ENCODE results near the gene CACNA1G.

Gene CACNA1G

DNA sequence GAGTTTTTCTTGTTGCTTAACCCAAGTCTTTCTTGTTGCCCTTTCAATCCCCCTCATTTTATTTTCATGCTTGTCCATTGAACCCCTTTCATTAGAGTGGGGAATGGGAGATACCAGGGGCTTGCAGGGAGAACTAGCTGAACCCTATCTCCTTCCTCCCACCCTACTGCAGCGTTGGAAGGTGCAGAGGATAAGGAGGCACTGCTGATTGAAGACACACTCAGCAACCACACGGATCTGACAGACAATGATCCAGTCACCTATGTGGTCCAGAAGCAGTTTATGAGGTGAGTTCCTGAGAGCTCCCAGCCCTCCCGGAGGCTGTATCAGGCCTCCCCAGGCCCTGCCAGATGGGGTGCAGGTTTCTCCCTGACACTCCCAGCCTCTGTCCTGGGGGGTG, 114.7 kb downstream of the CACNA1G start:
- Histone ChIP-seq H3K4me1 (ENCODE audit: control insufficient read depth in 1 of 2, insufficient read depth in 1 of 2, low read depth in 1 of 2, low read length in 1 of 2) (no peaks in the 10 kb centered on the region), H3K4me3 (ENCODE audit: low read depth in 1 of 2, low read length in 1 of 2) (no peak overlapping the region), H3K9me3 (no peaks in the 10 kb centered on the region), H3K36me3 (no peaks in the 10 kb centered on the region), H3K27me3 (peaks cover 5% of the 10 kb centered on the region), H3K27ac (no peak overlapping the region)
- TF ChIP-seq, protein P1, sequence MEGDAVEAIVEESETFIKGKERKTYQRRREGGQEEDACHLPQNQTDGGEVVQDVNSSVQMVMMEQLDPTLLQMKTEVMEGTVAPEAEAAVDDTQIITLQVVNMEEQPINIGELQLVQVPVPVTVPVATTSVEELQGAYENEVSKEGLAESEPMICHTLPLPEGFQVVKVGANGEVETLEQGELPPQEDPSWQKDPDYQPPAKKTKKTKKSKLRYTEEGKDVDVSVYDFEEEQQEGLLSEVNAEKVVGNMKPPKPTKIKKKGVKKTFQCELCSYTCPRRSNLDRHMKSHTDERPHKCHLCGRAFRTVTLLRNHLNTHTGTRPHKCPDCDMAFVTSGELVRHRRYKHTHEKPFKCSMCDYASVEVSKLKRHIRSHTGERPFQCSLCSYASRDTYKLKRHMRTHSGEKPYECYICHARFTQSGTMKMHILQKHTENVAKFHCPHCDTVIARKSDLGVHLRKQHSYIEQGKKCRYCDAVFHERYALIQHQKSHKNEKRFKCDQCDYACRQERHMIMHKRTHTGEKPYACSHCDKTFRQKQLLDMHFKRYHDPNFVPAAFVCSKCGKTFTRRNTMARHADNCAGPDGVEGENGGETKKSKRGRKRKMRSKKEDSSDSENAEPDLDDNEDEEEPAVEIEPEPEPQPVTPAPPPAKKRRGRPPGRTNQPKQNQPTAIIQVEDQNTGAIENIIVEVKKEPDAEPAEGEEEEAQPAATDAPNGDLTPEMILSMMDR (IDR thresholded peaks at IDR 0.05), result no peak

DNA sequence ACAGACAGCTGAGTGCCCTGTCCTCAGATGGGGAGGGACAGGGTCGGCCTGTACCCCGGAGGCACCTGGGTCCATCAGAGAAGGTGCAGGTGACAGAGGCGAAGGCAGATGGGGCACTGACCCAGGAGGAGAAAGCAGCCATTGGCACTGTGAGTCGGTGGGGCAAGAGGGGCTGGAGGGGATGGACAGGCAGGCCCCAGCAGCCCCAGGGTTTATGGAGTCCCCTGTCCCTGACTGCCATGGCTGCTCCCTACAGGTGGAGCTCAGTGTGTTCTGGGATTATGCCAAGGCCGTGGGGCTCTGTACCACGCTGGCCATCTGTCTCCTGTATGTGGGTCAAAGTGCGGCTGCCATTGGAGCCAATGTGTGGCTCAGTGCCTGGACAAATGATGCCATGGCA, 115.1 kb downstream of the CACNA1G start:
- H3K4me3 ChIP-seq (ENCODE audit: low read depth in 1 of 2, low read length in 1 of 2), result no peak overlapping the region
- TF ChIP-seq, protein P1 (IDR thresholded peaks at IDR 0.05), result no peak
- H3K27ac ChIP-seq, result no peak overlapping the region
- no peaks in the 10 kb centered on the region for H3K4me1 ChIP-seq (ENCODE audit: control insufficient read depth in 1 of 2, insufficient read depth in 1 of 2, low read depth in 1 of 2, low read length in 1 of 2)
- H3K36me3 ChIP-seq, result no peaks in the 10 kb centered on the region
- H3K27me3 ChIP-seq, result peaks cover 9% of the 10 kb centered on the region
- H3K9me3 ChIP-seq, result no peaks in the 10 kb centered on the region

- peaks cover 16% of the 10 kb centered on the region for H3K27me3 ChIP-seq
- no peaks in the 10 kb centered on the region for H3K4me1 ChIP-seq (ENCODE audit: control insufficient read depth in 1 of 2, insufficient read depth in 1 of 2, low read depth in 1 of 2, low read length in 1 of 2)
- H3K36me3 ChIP-seq, result no peaks in the 10 kb centered on the region
- TF ChIP-seq, protein P1 (IDR thresholded peaks at IDR 0.05), result no peak
- no peak overlapping the region for H3K27ac ChIP-seq
- no peak overlapping the region for H3K4me3 ChIP-seq (ENCODE audit: low read depth in 1 of 2, low read length in 1 of 2)
- H3K9me3 ChIP-seq, result no peaks in the 10 kb centered on the region
Measured at GRCh38 chr17:50676065-50676975, 115.8 kb downstream of the CACNA1G start.

Measured in neutrophil (primary cell).